Measurements from ENCODE around the gene VSIG8.
A peak's percentile ranks its signal among the peaks of the same experiment; 100 is the strongest.

VSIG8 gene

DNA sequence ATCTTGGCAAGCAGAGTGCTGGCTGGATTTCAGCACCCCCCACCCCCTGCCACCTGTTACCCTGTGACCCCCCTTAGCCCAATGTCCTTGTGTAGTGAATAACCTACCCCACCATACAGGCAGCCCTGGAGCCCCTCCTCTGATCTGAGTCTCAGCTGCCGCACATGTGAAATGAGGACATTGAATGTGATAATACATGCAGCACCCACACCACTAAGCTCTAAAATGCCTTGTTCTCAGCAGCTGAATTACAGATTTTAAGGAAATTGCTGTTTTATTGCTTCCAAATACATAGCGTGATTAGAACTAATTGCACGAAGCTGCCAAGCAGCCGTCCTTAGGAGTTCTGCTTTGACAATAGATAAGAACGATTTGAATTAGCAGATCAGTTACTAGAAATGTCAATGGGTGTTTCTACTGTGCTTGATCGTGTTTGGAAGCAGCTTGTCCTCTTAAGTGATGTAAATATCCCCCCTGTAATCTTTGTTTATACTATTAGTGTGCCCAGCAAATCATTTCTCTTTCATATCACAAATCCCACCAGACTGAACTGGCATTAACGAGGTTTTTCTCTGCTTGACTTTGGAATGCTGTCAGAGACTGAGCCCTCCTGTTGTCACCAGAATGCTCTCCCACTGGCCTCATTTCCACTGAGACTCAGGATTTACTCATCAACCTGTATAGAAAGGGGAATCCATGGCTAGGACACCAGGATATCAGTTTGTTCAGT is 30.9 kb downstream of the VSIG8 start:
- no peak for DNase-seq (ENCODE audit: extremely low read depth in 1 of 2, low read depth in 1 of 2)

DNA sequence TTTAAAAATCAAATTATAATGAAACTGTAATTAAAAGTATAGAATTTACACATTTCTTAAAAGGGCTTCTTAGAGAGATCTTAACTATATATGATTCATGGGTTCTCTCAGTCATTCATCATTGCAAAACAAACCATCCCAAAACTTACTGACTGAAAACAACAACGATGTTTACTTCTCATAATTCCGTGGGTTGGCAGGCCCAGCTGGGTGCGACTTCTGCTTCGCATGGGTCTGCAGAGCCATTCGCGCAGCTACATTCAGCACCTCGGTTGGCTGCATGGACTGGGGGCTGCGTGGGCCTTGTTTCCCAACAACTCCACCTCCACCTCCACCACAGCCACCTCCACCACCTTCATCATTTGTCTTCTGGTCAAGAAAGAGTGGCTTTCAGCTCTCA is 31.7 kb downstream of the VSIG8 start:
- DNase-seq (ENCODE audit: extremely low read depth in 1 of 2, low read depth in 1 of 2): no peak

DNA sequence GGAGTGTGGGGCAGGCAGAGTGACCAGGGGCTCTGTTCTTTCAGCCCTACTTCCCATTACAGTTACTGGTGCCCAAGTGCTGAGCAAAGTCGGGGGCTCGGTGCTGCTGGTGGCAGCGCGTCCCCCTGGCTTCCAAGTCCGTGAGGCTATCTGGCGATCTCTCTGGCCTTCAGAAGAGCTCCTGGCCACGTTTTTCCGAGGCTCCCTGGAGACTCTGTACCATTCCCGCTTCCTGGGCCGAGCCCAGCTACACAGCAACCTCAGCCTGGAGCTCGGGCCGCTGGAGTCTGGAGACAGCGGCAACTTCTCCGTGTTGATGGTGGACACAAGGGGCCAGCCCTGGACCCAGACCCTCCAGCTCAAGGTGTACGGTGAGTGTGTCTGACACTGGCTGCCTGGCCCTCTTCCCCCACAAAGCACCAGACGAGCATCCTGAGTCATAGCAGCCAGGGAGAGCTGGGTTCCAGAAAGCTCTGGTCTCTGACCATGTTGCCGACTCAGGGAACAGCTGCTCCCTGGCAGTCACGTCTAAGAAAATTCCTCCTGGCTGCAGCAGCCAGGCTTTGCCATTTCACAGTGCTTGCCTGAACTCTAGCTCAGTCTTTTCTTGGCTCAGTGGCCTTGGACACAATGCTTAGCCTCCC is 32.5 kb downstream of the VSIG8 start:
- no peak for DNase-seq (ENCODE audit: extremely low read depth in 1 of 2, low read depth in 1 of 2)

DNA sequence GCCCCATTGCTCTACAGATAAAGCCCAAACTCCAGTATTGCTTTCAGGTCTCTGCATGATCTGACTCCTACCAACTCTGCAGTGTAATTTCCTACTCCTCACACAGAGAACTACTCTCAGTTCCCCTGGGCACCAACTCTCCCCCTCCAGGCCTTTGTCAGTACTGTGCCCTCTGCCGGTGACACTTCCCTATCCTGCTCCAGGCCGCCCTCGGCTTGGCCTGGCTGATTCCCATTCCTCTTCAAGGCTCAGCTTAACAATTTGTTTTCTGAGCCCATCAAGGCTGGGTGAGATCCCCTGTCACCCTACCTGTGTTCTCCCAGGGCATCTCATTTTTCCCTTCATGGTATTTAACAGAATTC is 33.2 kb downstream of the VSIG8 start:
- no peak for DNase-seq (ENCODE audit: extremely low read depth in 1 of 2, low read depth in 1 of 2)

DNA sequence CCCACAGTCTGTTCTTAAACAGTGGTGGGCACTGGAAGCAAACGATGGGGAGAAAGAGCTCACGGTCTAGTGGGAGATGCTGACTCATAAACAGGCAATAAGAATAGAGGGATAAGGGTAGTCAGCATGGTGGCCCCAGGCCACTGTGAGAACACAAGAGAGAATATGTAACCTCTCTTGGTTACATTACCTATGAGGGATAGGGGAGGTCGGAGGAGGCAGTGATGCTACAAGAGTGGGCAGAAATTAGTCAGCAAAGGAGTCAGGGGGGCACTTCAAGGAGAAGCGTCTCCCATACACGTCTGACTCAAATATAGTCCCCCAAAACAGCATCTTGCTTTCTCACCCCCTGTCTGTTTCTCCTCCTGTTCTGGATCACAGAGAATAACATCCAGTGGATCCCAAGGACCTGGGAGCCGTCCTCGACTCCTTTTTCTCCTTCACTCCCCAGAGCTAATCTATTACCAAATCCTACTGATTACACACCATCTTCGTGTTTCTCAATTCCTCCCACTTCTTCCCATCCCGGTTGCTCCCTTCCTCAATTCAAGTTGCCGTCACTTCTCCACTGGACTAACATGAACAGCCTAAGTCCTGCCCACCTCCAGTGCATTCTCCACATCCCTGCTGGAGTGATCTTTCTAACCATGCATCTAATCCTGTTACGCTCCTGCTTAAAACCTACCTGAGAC is 33.7 kb downstream of the VSIG8 start:
- DNase-seq (ENCODE audit: extremely low read depth in 1 of 2, low read depth in 1 of 2): no peak

DNA sequence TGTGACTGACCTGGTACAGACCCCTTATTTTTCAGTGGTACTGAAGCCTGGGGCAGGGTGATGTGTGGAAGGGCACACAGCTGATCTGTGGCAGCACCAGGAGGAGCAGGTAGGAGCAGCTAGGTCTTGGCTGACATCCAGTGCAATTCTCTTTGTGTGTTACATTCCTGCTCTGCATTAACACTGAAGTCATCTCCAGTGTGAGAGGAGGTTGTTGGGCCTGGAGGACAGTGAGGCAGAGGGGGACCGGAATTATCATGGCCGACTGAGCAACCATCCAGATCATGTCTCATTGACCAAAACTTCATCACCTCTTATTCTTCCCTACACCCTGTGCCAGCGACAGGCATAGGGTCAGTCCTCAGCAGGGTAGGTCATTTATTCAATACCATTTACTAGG is 34.3 kb downstream of the VSIG8 start:
- no peak for DNase-seq (ENCODE audit: extremely low read depth in 1 of 2, low read depth in 1 of 2)

DNA sequence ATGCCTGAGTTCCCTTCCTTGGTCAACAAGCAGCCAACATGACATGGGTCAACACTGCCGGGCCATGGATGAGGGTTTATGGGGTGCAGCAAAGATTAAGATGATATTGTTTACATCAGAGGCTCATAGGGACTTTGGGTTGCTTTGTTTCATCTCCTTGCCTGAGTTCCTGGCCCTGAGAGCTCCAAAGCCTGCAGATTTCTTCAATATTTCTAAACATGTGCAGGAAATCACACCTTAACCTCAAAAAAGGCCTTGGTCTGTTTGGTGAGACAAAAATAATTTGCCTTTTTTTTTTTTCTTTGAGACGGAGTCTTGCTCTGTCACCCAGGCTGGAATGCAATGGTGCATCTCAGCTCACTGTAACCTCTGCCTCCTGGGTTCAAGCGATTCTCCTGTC is 34.9 kb downstream of the VSIG8 start:
- no peak for DNase-seq (ENCODE audit: extremely low read depth in 1 of 2, low read depth in 1 of 2)

DNA sequence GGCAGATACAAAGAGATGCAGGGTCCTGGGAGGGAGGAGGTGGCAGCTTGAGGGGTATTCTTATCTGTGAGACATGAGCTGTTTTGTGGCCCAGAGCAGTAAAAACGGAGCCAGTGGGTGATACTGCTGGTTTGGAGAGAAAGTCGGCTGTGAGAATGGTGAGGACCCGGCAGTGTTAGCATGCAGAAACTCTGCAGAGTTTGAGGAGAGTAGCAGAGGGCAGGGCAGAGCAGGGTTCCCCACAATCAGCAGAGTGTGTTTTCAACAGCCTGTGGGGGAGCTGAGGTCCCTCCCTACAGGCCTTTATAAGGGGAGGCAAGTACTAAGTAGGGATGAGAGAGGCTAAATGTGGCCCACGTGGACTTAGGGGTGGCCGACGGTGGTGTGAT is 35.4 kb downstream of the VSIG8 start:
- no peak for DNase-seq (ENCODE audit: extremely low read depth in 1 of 2, low read depth in 1 of 2)

DNA sequence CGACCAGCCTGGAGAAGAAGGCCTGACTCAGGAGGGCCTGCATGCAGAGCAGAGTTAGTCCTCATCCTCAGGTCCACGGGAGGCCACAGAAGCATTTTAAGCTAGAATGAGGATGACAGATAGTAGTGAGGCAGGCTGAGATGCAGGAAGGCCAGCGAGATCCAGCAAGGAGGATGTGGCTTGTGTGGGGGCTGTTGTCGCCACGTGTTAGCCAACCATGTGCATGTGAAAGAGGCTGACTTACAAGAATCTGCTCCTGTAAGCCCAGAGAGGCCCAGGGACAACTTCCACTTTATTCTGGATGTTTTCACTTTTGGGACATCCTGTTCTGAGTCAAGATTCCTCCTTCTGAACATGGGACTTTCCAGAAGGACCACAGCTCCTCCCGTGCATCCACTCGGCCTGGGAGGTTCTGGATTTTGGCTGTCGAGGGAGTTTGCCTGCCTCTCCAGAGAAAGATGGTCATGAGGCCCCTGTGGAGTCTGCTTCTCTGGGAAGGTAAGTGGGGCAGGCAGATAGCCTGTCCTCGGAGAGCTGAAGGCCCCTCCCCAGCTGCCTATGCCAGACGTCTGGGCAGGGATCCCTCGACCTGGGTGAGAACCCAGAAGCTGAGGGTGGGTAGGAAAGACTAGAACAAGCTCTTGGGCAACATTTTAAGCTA is 35.9 kb downstream of the VSIG8 start, which contains the start of gene SLAMF8:
TSS of gene SLAMF8 (plus strand) at position 433 of the 661 bp plus-strand sequence. CDS start at position 459, 26 bp downstream.
- DNase-seq (ENCODE audit: extremely low read depth in 1 of 2, low read depth in 1 of 2): peak; percentile 56

DNA sequence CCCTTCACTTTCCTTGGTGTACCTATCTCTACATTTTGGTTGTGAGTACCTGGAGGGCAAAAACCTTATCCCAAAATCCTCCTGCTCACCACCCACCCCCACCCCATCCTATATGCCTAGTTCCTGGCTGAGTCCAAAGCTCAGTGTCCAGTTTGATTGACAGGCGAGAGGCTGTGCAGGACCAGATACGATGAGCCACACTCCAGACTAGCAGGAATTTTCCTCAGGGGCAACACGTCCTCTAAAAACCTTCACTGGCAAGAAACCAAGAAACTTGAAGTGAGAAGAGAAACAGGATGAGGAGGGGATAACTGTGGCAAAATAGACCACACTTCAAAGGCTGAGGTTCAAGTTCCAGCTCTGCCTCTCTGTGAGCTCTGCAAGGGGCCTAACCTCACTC is 36.9 kb downstream of the VSIG8 start:
- DNase-seq (ENCODE audit: extremely low read depth in 1 of 2, low read depth in 1 of 2): no peak

DNA sequence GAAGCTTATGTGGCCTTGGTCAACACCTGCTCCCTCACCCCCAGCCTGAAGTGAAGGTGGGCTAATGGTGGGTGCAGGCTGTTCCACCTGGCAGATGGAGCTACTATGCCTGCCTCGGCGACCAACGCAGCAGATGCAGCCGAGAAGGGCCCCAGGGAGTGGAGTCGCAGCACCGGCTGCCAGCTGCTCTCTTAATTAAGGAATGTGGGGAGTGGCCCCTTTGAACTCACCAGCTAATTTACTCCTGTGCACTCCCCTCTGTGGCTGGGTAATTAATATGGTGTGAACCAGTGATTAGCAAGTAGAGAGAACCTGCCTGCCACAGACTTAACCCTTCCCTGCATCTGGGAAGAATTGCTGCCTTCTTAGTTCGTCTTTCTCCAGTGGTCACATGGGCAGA is 39.1 kb downstream of the VSIG8 start:
- no peak for DNase-seq (ENCODE audit: extremely low read depth in 1 of 2, low read depth in 1 of 2)

DNA sequence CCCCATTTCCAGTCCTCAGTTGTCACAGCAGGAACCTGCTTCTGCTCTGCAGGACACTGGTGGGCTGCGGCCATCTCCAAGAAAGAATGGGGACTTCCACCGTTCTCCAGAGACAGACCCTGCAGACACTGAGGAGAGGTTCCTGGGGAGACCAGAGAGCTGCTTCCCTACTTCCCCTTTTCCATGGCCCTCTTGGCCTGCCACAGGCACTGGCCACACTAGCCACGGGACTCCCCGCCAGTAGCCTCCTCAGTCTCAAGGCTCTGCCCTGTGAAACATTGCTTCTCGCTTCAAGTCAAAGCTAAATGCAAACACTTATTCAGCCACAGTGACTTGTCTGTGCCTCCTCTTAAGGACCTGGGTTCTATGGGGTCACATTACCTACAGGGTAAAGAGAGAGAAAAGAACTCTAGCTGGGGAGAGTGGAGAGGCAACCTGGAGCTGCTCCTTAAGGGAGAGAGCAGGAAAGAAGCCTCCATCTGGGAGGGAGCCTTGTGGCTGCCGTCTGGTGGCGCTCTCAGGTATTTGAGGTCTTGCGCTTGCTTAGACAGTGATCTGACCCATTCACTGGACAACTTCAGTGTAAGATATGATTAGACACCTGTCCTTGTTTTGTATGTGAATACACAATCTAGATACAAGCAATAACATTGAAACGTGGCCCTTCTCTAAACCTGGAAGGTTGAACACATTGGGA is 41.1 kb downstream of the VSIG8 start:
- no peak for DNase-seq (ENCODE audit: extremely low read depth in 1 of 2, low read depth in 1 of 2)

DNA sequence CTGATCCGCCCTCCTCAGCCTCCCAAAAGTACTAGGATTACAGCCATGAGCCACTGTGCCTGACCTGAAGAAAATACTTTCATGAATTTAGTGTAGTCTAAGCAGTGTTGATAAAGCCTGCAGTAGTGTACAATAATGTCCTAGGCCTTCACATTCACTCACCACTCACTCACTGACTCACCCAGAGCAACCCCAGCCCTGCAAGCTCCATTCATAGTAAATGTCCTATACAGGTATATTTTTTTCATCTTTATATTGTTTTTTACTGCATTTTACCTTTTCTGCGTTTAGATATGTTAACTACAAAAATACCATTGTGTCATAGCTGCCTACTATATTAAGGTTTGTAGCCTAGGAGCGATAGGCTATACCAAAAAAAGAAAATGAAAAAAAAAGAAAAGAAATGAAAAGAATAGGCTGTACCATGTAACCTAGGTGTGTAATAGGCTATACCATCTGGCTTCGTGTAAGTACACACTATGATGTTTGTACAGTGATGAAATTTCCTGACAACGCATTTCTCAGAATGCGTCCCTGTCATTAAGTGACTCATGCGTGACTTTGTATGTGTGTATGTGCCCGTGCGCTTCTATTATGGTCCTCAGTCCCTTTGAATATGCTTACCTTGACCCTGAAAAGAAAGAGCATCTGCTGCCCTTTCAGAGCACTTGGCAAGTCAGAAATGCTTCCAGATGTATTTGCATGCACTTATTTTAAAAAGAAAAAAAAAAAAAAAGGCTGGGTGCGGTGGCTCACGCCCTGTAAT is 45.0 kb downstream of the VSIG8 start:
- DNase-seq (ENCODE audit: extremely low read depth in 1 of 2, low read depth in 1 of 2): no peak

DNA sequence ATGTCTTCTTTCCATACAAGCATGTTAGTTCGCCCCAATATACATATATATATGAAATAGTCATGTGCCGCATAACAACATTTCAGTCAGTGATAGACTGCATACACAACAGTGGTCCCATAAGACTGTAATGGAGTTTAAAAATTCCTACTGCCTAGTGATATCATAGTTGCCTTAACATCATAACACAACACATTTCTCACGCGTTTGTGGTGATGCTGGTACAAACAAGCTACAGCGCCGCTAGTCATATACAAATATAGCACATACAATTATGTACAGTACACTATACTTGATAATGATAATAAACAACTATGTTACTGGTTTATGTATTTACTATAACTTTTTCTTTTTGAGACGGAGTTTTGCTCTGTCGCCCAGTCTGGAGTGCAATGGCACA is 46.5 kb downstream of the VSIG8 start:
- DNase-seq (ENCODE audit: extremely low read depth in 1 of 2, low read depth in 1 of 2): no peak

DNA sequence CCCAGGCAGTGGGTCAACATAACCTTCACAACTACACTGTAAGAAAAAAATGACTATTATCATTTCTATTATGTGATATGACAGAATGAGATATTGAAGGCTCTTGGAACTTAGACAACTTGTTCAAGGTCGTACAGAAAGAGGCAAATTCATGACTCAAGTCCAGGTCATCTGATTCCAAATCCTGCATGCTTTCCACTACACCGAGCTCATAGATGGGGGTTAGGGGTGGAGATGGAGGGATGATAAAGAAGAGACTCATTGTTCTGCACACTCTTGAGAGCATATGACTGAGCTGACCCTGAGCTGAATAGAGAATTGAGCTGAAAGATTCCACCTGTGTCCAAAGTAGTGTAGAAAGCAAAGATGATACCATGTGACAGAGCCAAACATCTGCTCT is 57.5 kb downstream of the VSIG8 start:
- no peak for DNase-seq (ENCODE audit: extremely low read depth in 1 of 2, low read depth in 1 of 2)
